AG09319 (cell line): Measurements from ENCODE around the gene ZNF777.

ENCODE experiments used
- DNase-seq: peaks from one replicate; pipeline ENCODE4 v3.0.0-alpha.2; 2010; ENCODE audit warnings: low read depth; ENCODE audit errors: extremely low read depth
- CTCF ChIP-seq: IDR thresholded peaks from 2 replicates; pipeline ENCODE4 v1.5.1; 2011; ENCODE audit warnings: low read depth, mild to moderate bottlenecking, inconsistent platforms, low read length, moderate library complexity

Gene ZNF777

GRCh38 chr7:149475121-149476045, 14.5 kb upstream of the ZNF777 start:
- no peak for TF ChIP-seq CTCF
- DNase-seq: no peak

- no peak for TF ChIP-seq CTCF
- no peak for DNase-seq
Observed at GRCh38 chr7:149474309-149475120, 13.7 kb upstream of the ZNF777 start.

- no peak for DNase-seq
- no peak for TF ChIP-seq CTCF
Observed at GRCh38 chr7:149473251-149473650, 12.4 kb upstream of the ZNF777 start.

GRCh38 chr7:149471289-149471953, 10.6 kb upstream of the ZNF777 start:
- no peak for TF ChIP-seq CTCF
- DNase-seq: no peak

- DNase-seq: no peak
- no peak for TF ChIP-seq CTCF
Observed at GRCh38 chr7:149469806-149470205, 8.9 kb upstream of the ZNF777 start.

- no peak for DNase-seq
- no peak for TF ChIP-seq CTCF
Observed at GRCh38 chr7:149468208-149468607, 7.3 kb upstream of the ZNF777 start.
